HG03159 (cell line): ENCODE measurements around the gene TTPAL.

Experiments used
- ATAC-seq: cut with Tn5 transposase; IDR thresholded peaks from one replicate; pipeline ENCODE4 v1.9.1; 2021; ENCODE audit warnings: mild to moderate bottlenecking, moderate library complexity; ENCODE audit not compliant: unreplicated experiment

Gene TTPAL

GRCh38 chr20:44495257-44495656 lies 19.6 kb downstream of the TTPAL start:
- no peak for ATAC-seq

- no peak for ATAC-seq
These were observed 20.3 kb downstream of the TTPAL start for GRCh38 chr20:44495802-44496481.

GRCh38 chr20:44496976-44497375 lies 21.3 kb downstream of the TTPAL start:
- no peak for ATAC-seq

GRCh38 chr20:44497761-44498160 lies 22.1 kb downstream of the TTPAL start:
- ATAC-seq = no peak

GRCh38 chr20:44500221-44500620 lies 24.5 kb downstream of the TTPAL start:
- no peak for ATAC-seq

- no peak for ATAC-seq
These were observed 25.8 kb downstream of the TTPAL start for GRCh38 chr20:44501448-44501847.

GRCh38 chr20:44502968-44503367 lies 27.3 kb downstream of the TTPAL start:
- ATAC-seq = no peak

- ATAC-seq = no peak
These were observed 29.0 kb downstream of the TTPAL start for GRCh38 chr20:44504402-44505307.

- no peak for ATAC-seq
These were observed 34.1 kb downstream of the TTPAL start for GRCh38 chr20:44509762-44510161.

- no peak for ATAC-seq
These were observed 38.2 kb downstream of the TTPAL start for GRCh38 chr20:44513871-44514270.

GRCh38 chr20:44516491-44516890 lies 40.8 kb downstream of the TTPAL start:
- no peak for ATAC-seq

GRCh38 chr20:44517454-44517853 lies 41.8 kb downstream of the TTPAL start:
- ATAC-seq = no peak

- no peak for ATAC-seq
These were observed 42.6 kb downstream of the TTPAL start for GRCh38 chr20:44518248-44518647.

- no peak for ATAC-seq
These were observed 45.2 kb downstream of the TTPAL start for GRCh38 chr20:44520881-44521280.

GRCh38 chr20:44521484-44522481 lies 46.1 kb downstream of the TTPAL start, which contains the start of gene SERINC3:
Gene SERINC3, minus strand, starts transcription at chr20:44522070. Its CDS starts 119 bp downstream, at chr20:44521951.
- ATAC-seq = peak; percentile 98

- no peak for ATAC-seq
These were observed 47.2 kb downstream of the TTPAL start for GRCh38 chr20:44522841-44523240.

- no peak for ATAC-seq
These were observed 48.1 kb downstream of the TTPAL start for GRCh38 chr20:44523746-44524145.

- ATAC-seq = no peak
These were observed 50.5 kb downstream of the TTPAL start for GRCh38 chr20:44526129-44526528.

GRCh38 chr20:44527716-44528199 lies 52.1 kb downstream of the TTPAL start:
- no peak for ATAC-seq

GRCh38 chr20:44528309-44528708 lies 52.6 kb downstream of the TTPAL start:
- no peak for ATAC-seq
